GM04504 (cell line): ENCODE measurements around the gene TMEM156.
"Not testable (repeated sequence)": the region's sequence is repeated elsewhere in the genome, so short reads cannot be mapped to it uniquely, and the experiment has no call there.

Experiments
- DNase-seq: peaks from one replicate; pipeline ENCODE4 v3.0.0-alpha.2; 2012; ENCODE audit warnings: low read depth

TMEM156 gene

GRCh38 chr4:39043861-39044363 is 11.7 kb upstream of the TMEM156 start:
- DNase-seq: no peak

GRCh38 chr4:39043058-39043860 is 11.1 kb upstream of the TMEM156 start:
- no peak for DNase-seq

DNA sequence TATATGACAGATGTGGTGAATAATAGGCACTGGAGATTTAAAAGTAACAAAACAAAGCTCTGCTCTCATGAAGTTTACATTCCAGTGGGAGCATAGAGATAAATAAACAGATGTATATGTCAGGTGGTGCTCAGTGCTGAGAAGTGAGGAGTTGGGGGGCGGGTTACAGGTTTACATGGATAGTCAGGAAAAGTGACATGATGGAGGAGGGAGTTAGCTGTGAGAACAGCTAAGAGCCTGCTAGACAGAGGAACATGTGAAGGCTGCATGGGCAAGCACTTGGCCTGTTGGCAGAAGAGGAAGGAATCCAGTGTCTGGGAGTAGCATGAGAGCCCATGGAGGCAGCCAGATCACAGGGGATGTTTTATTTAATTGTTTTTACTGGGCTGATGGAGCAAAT is 10.2 kb upstream of the TMEM156 start:
- DNase-seq: no peak

DNA sequence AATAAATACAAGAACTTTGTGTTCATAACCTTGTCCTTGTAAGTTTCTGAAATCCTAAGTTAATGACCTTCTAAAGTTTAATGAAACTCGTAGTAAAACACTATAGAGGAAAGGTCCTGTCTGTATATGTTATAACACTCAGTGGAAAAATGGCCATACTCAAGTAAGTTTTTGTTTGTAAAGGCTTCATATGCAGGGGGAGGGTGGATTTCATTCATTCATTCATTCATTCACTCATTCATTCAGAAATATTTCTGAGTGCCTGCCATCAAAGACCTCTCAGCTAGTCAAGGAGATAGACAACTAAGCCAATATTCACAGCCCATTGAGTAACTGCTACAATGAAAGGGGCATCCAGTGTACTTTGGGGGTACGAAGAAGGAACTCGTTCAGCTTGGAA is 6.9 kb upstream of the TMEM156 start:
- DNase-seq: no peak

- no peak for DNase-seq
Observed at GRCh38 chr4:39037941-39038340, 5.7 kb upstream of the TMEM156 start.

DNA sequence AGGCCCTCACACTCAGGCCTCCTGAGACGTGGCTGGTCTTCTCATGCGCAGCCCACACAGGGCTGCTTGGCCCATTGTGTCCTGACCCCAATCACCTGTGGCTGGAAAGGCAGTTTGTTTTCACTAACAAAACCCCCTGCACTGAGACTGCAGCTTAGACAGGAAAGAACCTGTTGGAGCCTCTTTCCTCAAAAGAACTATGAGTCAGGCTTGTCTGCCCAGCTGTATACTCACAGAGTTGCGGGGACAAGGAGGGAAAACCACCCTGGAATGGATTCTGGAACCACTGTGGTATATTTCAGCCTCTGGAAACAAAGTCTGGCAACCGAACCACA is 5.2 kb upstream of the TMEM156 start:
- no peak for DNase-seq

- no peak for DNase-seq
Observed at GRCh38 chr4:39036172-39036571, 4.0 kb upstream of the TMEM156 start.

DNA sequence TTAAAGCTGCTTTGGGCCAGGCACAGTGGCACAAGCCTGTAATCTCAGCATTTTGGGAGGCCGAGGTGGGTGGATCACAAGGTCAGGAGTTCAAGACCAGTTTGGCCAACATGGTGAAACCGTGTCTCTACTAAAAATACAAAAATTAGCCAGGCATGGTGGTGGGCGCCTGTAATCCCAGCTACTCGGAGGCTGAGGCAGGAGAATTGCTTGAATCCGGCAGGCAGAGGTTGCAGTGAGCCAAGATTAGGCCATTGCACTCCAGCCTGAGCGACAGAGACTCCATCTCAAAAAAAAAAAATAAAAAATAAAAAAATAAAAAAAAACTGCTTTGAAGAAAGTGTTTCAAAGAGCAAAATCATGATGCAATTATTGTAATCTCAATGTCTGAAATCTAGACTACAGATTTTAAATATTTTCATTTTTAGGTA is 604 bp downstream of the TMEM156 start:
- DNase-seq: not testable (repeated sequence)

DNA sequence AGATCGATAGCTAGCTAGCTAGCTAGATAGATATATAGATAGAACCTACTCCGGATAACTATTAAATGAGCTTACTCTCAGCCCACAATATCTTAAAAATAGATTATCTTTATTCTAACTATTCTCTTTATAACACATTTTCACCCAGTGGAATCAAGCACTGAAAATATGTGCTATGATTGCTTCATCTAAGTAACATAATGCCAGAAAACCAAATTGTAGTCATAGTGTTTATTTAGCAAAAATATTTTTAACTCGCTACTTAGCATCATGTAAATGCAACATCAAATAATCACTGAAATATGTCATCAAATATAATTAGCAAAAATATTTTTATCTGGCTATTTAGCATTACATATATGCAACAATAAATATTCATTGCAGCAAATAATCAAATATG is 1.5 kb downstream of the TMEM156 start:
- DNase-seq: no peak

GRCh38 chr4:39029752-39030694 is 2.2 kb downstream of the TMEM156 start:
- DNase-seq: no peak

DNA sequence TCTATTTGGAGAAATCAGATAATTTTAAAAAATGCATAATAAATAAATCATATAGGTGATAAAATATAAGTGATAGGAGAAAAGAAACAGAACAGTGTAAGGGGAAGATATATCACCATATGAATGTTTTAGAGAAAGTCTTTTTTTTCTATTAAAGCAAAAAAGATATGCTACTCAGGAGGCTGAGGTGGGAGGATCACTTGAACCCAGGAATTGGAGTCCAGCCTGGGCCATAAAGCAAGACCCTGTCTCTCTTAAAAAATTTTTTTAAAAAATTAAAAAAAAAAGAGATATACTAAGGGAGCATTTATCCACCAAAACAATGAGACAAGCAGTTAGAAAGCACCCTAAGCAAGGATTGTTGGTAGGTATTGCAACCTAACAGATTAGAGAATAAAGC is 6.1 kb downstream of the TMEM156 start:
- no peak for DNase-seq

DNA sequence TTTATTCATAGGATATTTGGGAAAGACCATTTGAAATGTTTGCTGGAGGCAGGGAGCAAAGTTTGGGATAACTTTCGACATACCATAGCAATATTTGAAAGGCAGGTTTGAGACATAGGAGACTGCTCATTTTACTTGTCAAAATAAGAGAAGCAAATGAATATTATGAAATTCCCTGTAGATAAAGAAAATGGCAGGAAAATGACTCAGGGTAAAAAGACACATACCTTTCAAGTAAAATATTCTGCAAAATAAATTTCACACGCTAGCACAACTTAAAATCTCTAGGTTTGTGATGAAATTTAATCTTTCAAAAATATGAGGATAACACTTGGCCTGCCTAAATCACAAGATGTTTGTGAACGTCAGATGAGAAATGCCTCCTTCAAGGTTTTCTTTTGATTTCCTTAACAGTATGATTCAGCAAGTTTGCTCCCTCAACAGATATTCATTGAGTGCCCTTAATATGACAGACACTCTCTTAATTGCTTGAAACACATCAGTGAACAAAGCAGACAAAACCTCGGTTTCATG is 6.6 kb downstream of the TMEM156 start:
- DNase-seq: no peak

GRCh38 chr4:39024311-39024865 is 7.8 kb downstream of the TMEM156 start:
- no peak for DNase-seq

DNA sequence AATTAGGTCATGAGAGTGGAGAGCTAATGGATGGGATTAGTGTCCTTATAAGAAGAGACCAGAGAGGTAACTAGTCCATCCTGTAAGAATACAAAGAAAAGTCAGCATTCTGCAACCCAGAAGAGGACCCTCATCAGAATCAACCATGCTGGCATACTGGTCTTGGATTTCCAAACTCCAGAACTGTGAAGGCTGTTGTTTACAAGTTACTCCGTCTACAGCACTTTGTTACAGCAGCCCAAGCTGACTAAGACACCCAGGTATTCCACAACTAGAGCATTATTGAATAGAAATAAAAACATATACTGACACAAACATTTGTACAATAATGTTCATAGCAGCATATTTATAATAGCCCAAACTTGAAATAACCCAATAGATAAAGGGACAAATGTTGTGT is 9.2 kb downstream of the TMEM156 start:
- no peak for DNase-seq

- DNase-seq: no peak
Observed at GRCh38 chr4:39022241-39022640, 10.0 kb downstream of the TMEM156 start.

- no peak for DNase-seq
Observed at GRCh38 chr4:39021631-39022030, 10.6 kb downstream of the TMEM156 start.

DNA sequence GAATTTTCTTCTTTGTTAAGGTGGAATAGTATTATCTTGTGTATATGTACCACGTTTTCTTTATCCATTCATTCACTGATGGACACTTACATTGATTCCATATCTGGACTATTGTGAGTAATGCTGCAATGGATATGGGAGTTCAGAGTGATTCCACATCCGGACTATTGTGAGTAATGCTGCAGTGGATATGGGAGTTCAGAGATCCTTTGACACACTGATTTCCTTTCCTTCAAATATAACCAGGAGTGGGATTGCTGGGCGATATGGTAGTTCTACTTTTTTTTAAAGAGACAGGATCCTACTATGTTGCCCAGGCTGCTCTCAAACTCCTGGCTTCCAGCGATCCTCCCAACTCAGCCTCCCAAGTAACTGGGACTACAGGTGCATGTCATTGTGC is 12.1 kb downstream of the TMEM156 start:
- DNase-seq: no peak

DNA sequence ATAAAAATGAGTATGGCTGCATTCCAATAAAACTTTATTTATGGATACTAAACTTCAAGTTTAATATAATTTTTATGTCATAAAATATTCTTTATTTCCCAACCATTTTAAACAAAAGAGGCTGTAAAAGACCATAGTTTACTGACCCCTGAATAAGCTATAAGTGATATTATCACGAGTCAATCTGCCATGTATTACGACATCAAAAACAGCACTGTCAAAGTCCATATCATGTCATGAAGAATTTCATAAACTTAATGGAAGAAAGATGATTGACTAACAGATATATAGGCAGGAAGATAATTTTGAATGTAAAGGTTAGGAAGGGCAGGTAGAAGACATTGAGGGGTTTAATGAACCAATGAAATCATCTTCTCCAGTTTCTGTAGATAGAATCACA is 18.2 kb downstream of the TMEM156 start:
- no peak for DNase-seq

DNA sequence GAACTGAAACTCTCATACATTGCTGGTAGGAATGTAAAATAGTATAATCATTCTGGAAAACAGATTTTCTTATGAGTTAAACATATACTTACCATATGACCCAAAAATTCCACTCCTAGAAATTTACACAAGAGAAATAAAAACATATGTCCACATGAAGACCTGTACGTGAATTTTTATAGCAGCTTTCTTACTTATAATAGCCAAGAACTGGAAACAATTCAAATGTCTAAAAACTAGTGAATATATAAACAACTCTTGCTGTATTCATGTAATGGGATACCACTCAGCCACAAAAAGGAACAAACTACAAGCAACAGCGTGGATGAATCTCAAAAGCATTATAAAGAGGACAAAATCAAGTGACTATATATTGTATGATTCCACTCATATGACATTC is 27.5 kb downstream of the TMEM156 start:
- no peak for DNase-seq

- not testable (repeated sequence) for DNase-seq
Observed at GRCh38 chr4:39002058-39002457, 30.2 kb downstream of the TMEM156 start.

GRCh38 chr4:38995660-38996005 is 36.6 kb downstream of the TMEM156 start:
- no peak for DNase-seq

- no peak for DNase-seq
Observed at GRCh38 chr4:38994135-38994534, 38.1 kb downstream of the TMEM156 start.

- DNase-seq: no peak
Observed at GRCh38 chr4:38993683-38994082, 38.5 kb downstream of the TMEM156 start.
